Amniotic epithelial cell (primary cell): ENCODE results near the gene ACAD11.
A peak's percentile ranks its signal among the peaks of the same experiment; 100 is the strongest.

Experiments
- DNase-seq: peaks from one replicate; pipeline ENCODE4 v3.0.0-alpha.2; 2010; ENCODE audit warnings: low read depth

Gene ACAD11, protein sequence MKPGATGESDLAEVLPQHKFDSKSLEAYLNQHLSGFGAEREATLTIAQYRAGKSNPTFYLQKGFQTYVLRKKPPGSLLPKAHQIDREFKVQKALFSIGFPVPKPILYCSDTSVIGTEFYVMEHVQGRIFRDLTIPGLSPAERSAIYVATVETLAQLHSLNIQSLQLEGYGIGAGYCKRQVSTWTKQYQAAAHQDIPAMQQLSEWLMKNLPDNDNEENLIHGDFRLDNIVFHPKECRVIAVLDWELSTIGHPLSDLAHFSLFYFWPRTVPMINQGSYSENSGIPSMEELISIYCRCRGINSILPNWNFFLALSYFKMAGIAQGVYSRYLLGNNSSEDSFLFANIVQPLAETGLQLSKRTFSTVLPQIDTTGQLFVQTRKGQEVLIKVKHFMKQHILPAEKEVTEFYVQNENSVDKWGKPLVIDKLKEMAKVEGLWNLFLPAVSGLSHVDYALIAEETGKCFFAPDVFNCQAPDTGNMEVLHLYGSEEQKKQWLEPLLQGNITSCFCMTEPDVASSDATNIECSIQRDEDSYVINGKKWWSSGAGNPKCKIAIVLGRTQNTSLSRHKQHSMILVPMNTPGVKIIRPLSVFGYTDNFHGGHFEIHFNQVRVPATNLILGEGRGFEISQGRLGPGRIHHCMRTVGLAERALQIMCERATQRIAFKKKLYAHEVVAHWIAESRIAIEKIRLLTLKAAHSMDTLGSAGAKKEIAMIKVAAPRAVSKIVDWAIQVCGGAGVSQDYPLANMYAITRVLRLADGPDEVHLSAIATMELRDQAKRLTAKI

DNA sequence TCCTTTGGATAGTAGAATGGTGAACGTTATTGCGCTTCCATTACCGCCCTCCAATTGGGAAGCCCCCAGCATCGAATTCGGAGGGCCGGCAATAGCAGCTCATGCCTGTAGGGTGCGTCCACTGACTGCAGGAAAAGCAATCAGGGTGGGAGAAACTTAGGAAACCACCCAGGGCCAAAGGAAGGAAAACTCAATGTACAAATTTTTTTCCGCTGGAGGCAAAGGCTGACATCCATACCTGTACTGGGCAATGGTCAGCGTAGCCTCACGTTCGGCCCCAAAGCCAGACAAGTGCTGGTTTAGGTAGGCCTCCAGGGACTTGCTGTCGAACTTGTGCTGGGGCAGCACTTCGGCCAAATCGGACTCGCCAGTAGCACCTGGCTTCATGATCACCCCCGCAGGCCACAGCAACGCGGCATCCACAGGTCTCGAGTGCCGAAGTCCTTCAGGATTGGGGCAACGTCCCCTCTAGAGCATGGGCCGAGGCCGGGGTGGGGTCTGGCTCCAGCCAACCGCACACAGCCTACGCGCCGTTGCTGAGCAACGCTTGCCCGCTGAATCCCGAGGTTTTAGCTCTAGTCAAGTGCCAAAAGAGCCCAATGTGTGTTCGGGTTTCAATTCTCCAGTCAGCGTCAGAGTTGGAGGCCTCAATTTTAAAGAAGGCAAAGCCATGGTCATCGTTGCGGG is at the start of gene ACAD11:
Gene ACAD11 (minus strand): TSS at position 445 of the 687 bp plus-strand sequence. CDS start 58 bp downstream, at position 387.
- peak; percentile 65 for DNase-seq

DNA sequence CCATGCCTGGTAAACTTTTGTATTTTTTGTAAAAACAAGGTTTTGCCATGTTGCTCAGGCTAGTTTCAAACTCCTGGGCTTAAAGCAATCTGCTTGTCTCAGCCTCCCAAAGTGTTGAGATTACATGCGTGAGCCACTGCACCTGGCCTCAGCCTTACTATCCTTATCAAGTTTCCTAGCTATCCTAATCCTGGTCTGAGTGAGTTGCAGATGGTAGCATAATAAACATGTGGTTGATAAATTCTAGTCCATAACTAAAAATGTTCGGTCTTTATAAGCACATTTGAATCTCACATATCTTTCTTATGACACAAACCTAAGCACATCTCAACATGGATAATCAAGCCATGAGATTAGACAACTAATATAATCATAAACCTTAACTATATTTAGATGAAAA is 44.1 kb upstream of the ACAD11 start:
- DNase-seq = no peak

DNA sequence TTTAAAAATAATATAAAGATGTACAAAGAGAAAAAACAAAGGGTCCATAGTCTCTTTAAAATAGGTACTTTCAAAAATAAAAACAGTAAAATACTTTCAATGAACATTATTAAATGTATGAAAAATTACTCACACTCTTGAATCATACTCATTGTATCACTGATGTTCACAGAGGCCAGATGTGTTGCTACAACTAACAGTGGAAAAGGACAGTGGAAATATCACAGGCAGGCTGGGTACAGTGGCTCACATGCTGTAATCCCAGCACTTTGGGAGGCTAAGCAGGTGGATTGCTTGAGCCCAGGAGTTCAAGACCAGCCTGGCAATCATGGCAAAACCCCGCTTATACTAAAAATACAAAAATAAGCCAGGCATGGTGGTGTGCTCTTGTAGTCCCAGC is 35.8 kb upstream of the ACAD11 start:
- no peak for DNase-seq

DNA sequence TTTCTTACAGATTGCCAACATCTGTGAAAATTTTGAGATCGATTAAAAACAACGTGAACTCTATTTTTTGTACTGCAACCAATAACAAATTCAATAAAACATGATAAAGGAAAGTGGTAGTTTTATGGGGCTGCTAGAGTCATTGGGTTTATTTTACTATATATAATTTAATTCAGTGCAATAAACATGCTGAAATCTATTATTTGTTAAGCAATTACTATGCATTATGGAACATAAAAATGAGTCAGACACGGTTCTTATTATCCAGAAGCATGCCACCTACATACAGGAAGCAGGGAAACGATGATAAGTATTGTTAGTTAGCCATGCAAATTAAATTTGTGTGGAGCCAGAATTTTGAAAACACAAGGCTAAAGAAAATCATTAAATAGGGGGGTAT is 35.4 kb upstream of the ACAD11 start:
- no peak for DNase-seq

DNA sequence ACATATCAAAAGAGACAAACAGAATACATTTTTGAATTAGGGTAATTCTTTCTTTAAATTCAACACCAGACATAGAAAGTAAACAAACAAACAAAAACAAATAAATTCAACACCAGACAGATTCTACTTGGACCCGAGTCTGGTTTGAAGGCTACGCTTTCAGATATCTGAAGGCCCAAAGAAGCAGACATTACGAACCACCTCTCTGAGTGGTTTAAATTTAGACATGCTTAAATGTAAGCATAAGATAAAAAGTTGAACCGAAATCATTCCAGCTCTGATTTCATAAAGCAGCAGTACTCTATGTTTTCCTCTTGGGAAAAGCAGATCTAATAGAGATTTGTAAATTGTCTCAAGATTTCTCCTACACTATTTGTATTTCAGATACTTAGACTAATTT is 30.4 kb upstream of the ACAD11 start:
- no peak for DNase-seq

DNA sequence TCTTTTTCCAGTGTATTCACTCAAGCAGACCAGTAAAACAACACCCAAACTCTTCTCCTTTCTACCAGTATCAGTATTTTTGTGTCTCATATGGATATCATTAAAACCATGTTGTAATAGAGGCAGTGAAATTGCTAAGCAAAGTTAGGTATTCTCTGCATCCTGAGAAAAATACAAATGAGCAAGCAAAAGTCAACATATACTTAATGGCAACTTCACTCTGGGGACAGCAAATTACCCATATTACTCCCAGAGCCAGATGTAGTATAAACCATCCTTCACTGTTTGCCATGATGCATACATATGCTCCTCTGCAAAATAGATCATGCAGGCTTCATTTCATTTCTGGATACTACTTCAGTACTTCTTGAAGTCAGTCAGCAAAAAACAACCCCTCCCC is 22.6 kb upstream of the ACAD11 start:
- no peak for DNase-seq

DNA sequence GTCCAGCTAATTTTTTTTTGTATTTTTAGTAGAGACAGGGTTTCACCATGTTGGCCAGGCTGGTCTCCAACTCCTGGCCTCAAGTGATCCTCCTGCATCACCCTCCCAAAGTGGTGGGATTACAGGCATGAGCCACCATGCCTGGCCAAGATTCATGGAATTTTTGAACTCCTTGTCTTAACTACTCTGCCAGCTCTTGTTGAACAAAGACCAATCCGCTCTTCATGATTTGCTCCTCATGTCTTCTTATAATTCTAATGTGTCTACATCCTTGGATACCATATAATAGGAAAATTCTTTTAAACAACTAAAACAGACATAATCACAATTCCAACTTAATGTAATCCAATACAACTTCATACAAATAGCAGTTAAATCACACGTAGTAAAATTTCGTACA is 21.8 kb upstream of the ACAD11 start:
- DNase-seq = no peak

DNA sequence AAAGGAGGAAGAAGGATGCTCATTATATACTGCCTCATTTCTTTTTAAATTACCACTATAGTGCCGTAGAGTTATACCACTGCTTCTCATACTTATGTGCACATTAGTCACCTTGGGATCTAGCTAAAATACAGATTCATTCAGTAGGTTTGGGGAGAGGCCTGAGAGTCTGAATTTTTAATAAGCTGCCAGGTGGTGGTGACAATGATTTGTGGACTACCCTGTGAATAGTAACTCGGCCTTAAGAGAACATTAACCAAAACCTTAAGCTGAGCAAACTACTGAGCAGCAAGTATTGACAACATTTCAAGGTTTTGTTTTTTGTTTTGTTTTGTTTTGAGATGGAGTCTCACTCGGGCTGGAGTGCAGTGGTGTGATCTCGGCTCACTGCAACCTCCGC is 20.3 kb upstream of the ACAD11 start:
- no peak for DNase-seq

DNA sequence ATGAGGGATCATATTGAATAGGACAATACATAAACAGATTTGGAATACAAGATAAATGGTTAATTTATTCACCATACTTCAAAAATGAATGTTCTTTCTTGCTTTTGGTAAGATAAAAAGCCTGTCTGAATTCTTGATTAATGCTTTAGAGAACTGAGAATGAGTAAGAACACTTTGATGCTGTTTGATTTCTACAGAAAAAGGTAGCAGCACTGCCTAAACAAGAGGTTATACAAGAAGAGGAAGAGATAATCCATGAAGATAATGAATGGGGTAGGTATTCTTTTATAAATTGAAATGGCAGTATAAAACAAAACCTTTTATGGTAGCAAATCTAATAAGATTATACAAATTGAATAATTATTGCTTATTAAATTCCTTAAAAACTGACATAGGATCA is 15.8 kb upstream of the ACAD11 start:
- no peak for DNase-seq

DNA sequence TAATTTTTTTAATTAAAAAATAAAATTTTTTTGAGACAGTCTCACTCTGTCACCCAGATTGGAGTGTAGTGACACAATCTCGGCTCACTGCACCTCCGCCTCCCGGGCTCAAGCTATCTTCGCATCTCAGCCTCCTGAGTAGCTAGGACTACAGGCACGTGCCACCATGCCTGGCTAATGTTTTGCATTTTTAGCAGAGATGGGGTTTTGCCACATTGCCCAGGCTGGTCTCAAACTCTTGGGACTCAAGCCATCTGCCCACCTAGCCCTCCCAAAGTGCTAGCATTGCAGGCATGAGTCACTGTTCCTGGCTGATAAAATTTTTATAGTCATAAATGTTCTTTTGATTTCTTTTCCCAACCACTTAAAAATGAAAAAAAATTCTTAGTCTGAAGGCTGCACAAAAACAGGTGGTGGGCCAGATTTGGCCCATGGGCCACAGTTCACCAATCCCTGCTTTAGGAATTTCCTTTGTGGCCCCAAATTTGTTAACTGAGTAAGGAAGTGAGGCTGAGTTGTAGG is 9.7 kb upstream of the ACAD11 start:
- DNase-seq = no peak

DNA sequence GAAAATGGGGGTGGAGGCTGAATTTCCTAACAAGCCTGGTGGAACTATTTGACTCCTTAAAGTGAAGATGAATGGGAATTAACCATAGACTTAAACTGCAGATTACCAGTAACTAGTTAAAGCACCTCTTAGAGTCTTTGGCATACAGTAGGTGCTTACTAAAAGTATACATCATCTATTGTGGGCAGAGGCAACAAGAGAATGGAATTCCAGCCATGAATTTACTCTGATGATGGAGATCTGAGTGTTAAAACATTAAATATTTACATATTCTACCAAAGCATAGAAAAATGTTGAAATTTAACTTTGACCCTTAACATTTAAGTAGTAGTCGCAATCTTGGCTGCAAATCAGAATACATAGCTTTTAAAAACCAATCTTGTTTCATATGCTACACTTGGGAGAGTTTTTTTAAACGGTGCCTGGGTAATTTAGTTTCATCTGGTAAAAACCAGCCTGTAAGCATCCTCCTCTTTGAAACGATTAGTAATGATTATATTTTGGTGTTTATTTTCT is 5.7 kb upstream of the ACAD11 start:
- no peak for DNase-seq

DNA sequence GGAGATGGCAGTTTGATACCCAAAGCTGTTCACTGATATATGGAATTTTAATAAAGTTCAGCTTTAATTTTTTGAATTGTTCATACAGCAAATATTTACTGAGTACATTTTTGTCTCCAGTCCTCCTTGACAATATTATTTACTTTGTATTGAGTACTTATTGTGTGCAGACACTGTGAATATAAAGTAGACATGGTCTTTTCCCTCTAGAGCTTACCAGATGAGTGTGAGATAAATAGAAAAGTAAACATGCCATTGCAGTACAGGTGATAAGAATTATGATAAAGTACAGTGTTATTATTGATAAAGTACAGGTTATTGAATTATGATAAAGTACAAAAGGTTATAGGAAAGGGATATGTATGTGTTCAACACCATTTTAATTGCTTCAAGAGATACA is 2.6 kb upstream of the ACAD11 start:
- no peak for DNase-seq

DNA sequence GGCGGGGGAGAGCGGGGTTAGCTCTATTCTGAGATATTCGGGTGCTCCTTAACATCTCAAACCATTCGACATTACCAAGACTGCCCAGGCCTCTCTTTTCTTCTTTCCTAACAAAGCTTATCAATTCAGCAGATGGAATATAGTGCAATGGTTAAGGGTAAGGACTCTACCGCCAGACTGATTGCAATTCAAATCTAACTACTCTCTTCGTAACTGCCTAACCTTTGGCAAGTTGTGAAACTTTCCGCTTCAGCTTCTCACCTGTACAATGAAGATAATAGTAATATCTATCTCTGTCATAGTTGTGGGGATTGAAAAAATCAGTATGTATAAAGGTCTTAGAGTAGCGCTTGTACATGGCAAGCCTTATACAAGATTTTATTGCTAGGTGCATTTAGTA is 1.5 kb upstream of the ACAD11 start:
- no peak for DNase-seq

DNA sequence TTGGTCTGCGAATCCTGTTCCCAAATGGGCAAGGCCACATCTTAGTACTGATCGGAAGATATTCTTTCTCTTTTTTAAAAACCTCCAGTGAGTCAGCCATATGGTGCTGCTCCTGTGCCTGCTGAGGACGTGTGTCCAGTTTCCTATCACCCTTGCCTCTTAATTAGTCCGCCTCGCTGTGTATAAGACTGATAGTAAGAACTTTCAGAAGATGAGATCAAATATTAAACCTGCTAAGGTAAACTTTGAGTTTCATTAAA is 1.1 kb upstream of the ACAD11 start:
- DNase-seq = no peak

DNA sequence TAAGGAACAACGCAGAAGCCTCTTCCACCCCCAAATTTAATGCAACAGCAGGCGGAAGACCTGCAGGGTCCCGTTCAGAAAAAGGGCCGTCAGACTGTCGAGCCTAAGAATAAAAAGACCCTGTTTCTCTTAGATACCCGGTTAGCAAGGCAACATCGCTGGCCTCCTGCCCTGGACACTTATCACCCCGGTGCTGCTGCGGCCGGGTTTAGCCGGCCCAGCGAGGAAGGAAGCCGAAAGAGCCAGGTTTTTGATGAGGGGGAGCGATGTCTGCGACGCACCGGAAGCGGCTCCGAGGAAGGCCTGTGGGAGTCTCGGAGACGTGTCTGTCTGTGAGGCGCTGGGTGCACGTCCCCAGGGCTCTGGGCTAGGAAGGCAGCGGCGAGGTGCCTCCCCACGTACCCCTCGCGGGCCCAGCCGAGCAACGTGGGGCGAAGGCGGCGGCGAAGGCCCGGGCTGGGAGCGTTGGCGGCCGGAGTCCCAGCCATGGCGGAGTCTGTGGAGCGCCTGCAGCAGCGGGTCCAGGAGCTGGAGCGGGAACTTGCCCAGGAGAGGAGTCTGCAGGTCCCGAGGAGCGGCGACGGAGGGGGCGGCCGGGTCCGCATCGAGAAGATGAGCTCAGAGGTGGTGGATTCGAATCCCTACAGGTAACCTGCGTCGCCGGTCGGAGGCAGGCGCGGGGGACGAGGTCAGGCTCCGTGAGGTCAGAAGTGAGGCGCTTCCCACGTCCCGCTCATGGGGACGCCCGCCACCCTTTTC is 622 bp upstream of the ACAD11 start, which contains the start of gene UBA5:
Gene UBA5 (plus strand): TSS at position 278 of the 759 bp plus-strand sequence. CDS start 209 bp downstream, at position 487.
- peak; percentile 61 for DNase-seq

DNA sequence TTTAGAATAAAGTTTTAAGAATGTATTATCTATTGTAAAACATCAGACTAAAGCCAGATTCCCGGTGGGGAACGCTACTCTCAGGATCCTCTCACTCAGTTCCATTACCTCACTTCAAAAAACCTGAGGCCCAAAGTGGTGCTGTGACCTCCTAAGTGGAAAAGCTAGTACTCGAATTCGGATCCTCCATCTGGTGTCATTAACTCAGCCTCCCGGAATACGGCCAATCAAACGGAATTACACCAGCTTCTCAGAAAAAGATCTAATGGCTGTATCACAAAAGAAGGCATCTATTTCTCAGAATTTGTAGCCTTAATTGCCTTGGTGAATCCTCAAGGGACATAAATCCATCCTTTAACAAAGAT is 627 bp downstream of the ACAD11 start:
- no peak for DNase-seq

DNA sequence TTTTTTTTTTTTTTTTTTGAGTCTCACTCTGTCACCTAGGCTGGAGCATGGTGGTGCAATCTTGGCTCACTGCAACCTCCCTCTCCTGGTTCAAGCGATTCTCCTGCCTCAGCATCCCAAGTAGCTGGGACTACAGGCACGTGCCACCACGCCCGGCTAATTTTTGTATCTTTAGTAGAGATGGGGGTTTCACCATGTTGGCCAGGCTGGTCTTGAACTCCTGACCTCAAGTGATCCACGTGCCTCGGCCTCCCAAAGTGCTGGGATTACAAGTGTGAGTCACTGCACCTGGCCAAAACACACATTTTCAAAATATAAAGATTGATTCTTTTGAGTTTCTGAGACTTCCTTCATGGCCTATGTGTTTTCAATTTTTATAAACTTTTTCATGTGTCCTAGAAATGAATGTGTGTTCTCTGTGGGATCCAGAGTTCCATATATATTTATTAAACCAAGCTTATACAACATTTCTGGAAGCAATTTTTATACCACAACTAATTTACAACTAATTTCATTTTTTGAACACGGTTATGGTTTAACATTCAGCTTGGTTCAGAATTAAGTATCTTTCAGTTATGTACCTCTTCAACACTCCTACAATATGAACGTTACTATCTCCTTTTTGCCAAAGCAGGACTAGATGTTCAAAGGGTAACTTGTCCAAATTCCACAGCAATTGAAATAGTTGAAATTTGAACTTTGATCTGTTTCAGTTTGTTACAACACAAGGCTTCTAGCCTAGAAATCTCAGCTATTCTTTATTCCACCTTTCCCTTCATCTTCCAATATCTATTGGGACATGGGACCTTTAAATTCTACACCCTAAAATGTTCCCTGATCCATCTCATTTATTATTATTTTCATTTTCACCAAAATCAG is 1.5 kb downstream of the ACAD11 start:
- no peak for DNase-seq

DNA sequence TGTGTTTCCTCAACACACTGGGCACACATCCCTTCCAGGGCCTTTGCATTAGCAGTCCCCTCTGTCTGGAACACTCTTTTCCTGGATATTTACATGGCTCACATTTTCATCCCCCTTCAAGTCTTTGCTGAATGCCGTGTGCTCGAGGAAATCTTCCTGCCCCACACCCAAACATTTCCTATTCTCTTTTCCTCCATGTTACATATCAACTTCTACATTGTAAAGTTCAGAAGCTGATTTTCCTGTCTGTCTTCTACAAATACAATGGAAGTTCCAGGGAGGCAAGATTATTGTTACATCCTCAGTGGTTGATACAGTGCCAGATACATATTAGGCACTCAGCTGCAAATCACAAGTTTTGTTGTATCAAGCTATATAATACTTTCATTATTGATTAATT is 4.1 kb downstream of the ACAD11 start:
- no peak for DNase-seq

DNA sequence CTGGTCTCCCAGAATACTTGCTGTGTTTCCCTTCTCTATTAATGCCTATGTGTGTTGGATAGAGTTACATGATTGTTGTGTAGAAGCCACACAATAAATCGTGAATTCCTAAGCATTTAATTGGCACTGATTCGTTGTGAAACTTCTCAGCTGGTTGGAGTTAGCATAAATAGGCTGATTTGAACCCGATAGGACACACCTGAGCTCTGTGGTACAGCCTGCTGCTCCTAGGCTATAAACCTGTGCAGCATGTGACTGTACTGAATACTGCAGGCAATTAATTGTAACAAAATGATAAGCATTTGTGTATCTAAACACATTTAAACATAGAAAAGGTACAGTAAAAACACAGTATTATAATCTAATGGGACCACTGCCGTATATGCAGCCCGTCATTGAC is 4.9 kb downstream of the ACAD11 start:
- no peak for DNase-seq

DNA sequence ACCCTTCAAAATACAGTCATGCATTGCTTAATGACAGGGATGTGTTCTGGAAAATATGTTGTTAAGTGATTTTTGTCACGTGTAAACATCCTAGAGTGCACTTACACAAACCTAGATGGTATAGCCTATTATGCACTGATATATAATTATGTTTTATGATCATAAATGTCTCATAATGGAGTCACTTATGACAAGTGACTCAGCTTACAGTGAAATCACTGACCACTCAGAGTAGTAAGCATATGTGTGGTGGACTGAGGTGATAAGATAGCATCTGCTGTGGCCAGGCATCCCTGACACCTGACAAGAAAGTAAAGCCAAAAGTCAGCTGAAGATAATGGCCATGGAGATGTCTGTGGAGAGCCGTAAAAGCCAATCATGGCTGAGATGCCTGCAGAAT is 5.4 kb downstream of the ACAD11 start:
- DNase-seq = peak; percentile 53
